Stomach (tissue), 9 donors: ENCODE results near the gene PTPRS. TPM values are rescaled to one million over a fixed set of nuclear protein-coding genes. Genes with fewer than 3 reads are reported as not detected.

Experiments
- DNase-seq, 2 donors: peaks; one replicate each; pipeline versions ENCODE4 v3.0.0 to v3.0.0-alpha.2; 2013 to 2019
- H3K27ac ChIP-seq, 5 donors: fragments of 200-600 bp in 4 of 5; sonication (generic) in 4 of 5; one replicate each; pipeline ENCODE4 v1.5.1; 2013 to 2019; ENCODE audit warnings: mild to moderate bottlenecking in 1 of 5, moderate library complexity in 1 of 5
- H3K27me3 ChIP-seq, 3 donors: fragments of 200-600 bp; sonication (generic); one replicate each; pipeline ENCODE4 v1.5.1; 2017 to 2019; ENCODE audit warnings: mixed run types in 1 of 3
- H3K36me3 ChIP-seq, 4 donors: fragments of 200-600 bp; sonication (generic); 1 replicate in 3 of 4; 2 replicates in 1 of 4; pipeline ENCODE4 v1.5.1; 2016 to 2019
- H3K4me1 ChIP-seq, 4 donors: fragments of 200-600 bp; sonication (generic); one replicate each; pipeline ENCODE4 v1.5.1; 2016 to 2019
- H3K4me3 ChIP-seq, 4 donors: fragments of 200-600 bp; sonication (generic) in 3 of 4; one replicate each; pipeline ENCODE4 v1.5.1; 2016 to 2019; ENCODE audit warnings: mild to moderate bottlenecking in 1 of 4
- H3K9me3 ChIP-seq, 4 donors: fragments of 200-600 bp; sonication (generic); one replicate each; pipeline ENCODE4 v1.5.1; 2016 to 2019
- CTCF ChIP-seq, 7 experiments: fragments of 450-650 bp in 4 of 7; fragments of 200-600 bp in 3 of 7; sonication (generic) in 3 of 7; IDR thresholded peaks; one replicate each; pipeline ENCODE4 v1.5.1; 2016 to 2019; ENCODE audit warnings: antibody characterized with exemption in 7 of 7, control low read depth in 2 of 7, mild to moderate bottlenecking in 1 of 7
- EP300 ChIP-seq: sonication (generic); formaldehyde crosslinking; IDR thresholded peaks from one replicate; pipeline ENCODE4 v1.6.1; 2017; ENCODE audit warnings: antibody characterized with exemption
- POLR2A ChIP-seq, 4 donors: fragments of 450-650 bp; IDR thresholded peaks; one replicate each; pipeline ENCODE4 v1.6.1; 2016; ENCODE audit warnings: antibody characterized with exemption in 4 of 4, control low read depth in 2 of 4, mild to moderate bottlenecking in 1 of 4, moderate library complexity in 1 of 4
- POLR2AphosphoS5 ChIP-seq, 3 donors: sonication (generic); formaldehyde crosslinking; IDR thresholded peaks; one replicate each; pipeline ENCODE4 v1.6.1; 2016; ENCODE audit warnings: antibody characterized with exemption in 3 of 3
- WGBS, 5 donors: extraction: QIAGEN DNeasy Blood & Tissue Kit in 3 of 5; methylation state at CpG; one replicate each; pipeline versions ENCODE4 v1.1.5 to v1.1.7; 2013 to 2018; 5-methylcytosine and 5-hydroxymethylcytosine counted together
- intact Hi-C: fragments of 100-400 bp; cut with DNase I; formaldehyde crosslinking; loops from one replicate; pipeline ENCODE4 v1.15.1; 2023; ENCODE audit warnings: low total_unique reads
- polyA plus RNA-seq, 3 donors: library from polyadenylated mRNA; stranded (reverse); fragments of 200-250 nt; gene quantifications; one replicate each; pipeline ENCODE4 v1.2.3, GENCODE V29; 2013
- total RNA-seq, 5 donors: library from RNA; depleted of rRNA; stranded (reverse); fragments of >200 nt; gene quantifications; one replicate each; pipeline versions ENCODE4 v1.1.0 to v1.2.3, GENCODE V29; 2014 to 2016
- donor health status: healthy with polysubstance abuse.
- donor health status: Bipolar disorder and iron deficiency.
- donor health status: healthy.

Gene PTPRS
- total and polyA plus RNA-seq, 8 donors = 6.9 to 142 (median 57.1) TPM

GRCh38 chr19:5319516-5319915, 21.1 kb downstream of the PTPRS start:
- no peak overlapping the region for H3K4me3 ChIP-seq
- no peak for TF ChIP-seq CTCF (IDR thresholded peaks at IDR 0.05)
- TF ChIP-seq POLR2AphosphoS5 (IDR thresholded peaks at IDR 0.05) = no peak
- no peak for TF ChIP-seq POLR2A (IDR thresholded peaks at IDR 0.05)
- TF ChIP-seq EP300 = no peak
- H3K9me3 ChIP-seq = peaks cover 0 to 3% (median 1%) of the 10 kb centered on the region in 4 donors
- intact Hi-C loops = no loop called here
- no peak for DNase-seq
- no peaks in the 10 kb centered on the region for H3K4me1 ChIP-seq
- H3K36me3 ChIP-seq = no peaks in the 10 kb centered on the region
- H3K27ac ChIP-seq = no peak overlapping the region
- WGBS, 5 donors = 78 to 93% (median 88%) methylated on average over 9 of the region's 9 CpGs
- H3K27me3 ChIP-seq = peaks cover 0 to 28% (median 0%) of the 10 kb centered on the region in 3 donors

- Histone ChIP-seq H3K4me3 (no peak overlapping the region), H3K27me3 (peaks cover 0 to 24% (median 0%) of the 10 kb centered on the region in 3 donors), H3K36me3 (no peaks in the 10 kb centered on the region), H3K4me1 (no peaks in the 10 kb centered on the region), H3K9me3 (no peaks in the 10 kb centered on the region), H3K27ac (no peak overlapping the region)
- intact Hi-C loops = no loop called here
- TF ChIP-seq POLR2AphosphoS5 (IDR thresholded peaks at IDR 0.05) (no peak), CTCF (IDR thresholded peaks at IDR 0.05) (no peak), POLR2A (IDR thresholded peaks at IDR 0.05) (no peak), EP300 (no peak)
- WGBS, 5 donors = 89 to 94% (median 91%) methylated on average over 6 of the region's 6 CpGs
- no peak for DNase-seq
These were observed 22.3 kb downstream of the PTPRS start for GRCh38 chr19:5318306-5318705.

GRCh38 chr19:5317321-5317720, 23.3 kb downstream of the PTPRS start:
- no peak for DNase-seq
- Histone ChIP-seq H3K9me3 (no peaks in the 10 kb centered on the region), H3K27me3 (peaks cover 0 to 16% (median 0%) of the 10 kb centered on the region in 3 donors), H3K4me3 (no peak overlapping the region), H3K4me1 (no peaks in the 10 kb centered on the region), H3K36me3 (no peaks in the 10 kb centered on the region), H3K27ac (no peak overlapping the region)
- WGBS, 5 donors = 75 to 91% (median 77%) methylated on average over 7 of the region's 7 CpGs
- intact Hi-C loops = no loop called here
- TF ChIP-seq POLR2AphosphoS5 (IDR thresholded peaks at IDR 0.05) (no peak), CTCF (IDR thresholded peaks at IDR 0.05) (no peak), EP300 (no peak), POLR2A (IDR thresholded peaks at IDR 0.05) (no peak)

GRCh38 chr19:5316138-5316537, 24.5 kb downstream of the PTPRS start:
- intact Hi-C loops = no loop called here
- no peak for DNase-seq
- no peak overlapping the region for H3K4me3 ChIP-seq
- H3K27ac ChIP-seq = no peak overlapping the region
- peaks cover 0 to 4% (median 0%) of the 10 kb centered on the region in 3 donors for H3K27me3 ChIP-seq
- no peaks in the 10 kb centered on the region for H3K9me3 ChIP-seq
- no peak for TF ChIP-seq EP300
- no peak for TF ChIP-seq POLR2AphosphoS5 (IDR thresholded peaks at IDR 0.05)
- TF ChIP-seq CTCF (IDR thresholded peaks at IDR 0.05) = no peak
- no peak for TF ChIP-seq POLR2A (IDR thresholded peaks at IDR 0.05)
- no peaks in the 10 kb centered on the region for H3K4me1 ChIP-seq
- WGBS, 5 donors = 68 to 82% (median 73%) methylated on average over 9 of the region's 9 CpGs
- H3K36me3 ChIP-seq = no peaks in the 10 kb centered on the region
